HG02852 (cell line): ENCODE measurements around the gene TRAF3IP1.

Experiments used
- ATAC-seq: cut with Tn5 transposase; IDR thresholded peaks from one replicate; pipeline ENCODE4 v1.9.1; 2021; ENCODE audit warnings: mild to moderate bottlenecking, moderate library complexity; ENCODE audit not compliant: unreplicated experiment

TRAF3IP1 gene

DNA sequence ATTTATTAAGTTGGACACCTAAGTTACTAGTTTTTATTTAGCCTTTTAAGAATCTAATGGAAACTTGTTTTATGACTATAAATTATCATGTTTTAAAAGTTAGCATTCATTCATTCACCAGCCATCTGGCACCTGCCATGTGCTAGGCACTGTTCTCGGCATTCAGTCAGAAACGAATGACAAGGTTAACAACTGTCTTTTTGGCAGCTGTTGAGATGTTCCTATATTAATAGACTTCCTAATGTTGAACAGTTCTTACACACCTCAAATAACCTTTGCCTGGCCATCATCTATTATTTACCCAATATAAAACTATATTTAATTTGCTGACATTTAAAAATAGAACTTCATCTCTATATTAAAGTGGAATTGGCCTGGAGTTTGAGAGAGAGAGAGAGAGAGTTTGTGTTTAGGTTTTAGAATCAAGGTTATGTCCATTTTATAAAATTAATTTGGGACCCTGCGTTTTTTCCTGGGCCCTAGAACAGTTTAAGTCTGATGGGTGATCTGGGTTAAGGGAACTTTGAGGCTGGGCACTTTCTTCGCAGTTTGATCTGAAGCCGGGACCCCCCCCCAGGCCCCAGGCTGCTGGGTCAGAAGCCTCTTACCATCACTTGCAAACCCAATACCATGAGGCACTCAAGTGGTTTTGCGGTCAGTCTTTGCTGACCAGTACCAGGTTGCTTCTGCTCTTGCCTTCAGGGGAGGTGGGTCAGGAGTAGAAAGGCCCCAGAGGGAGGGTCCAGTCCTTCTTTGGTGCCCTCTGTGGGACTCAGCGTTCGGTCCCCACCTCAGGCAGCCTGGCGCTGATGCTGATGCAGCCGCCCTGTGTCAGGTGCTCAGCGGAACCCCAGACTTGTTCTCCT is 58.1 kb downstream of the TRAF3IP1 start:
- no peak for ATAC-seq

DNA sequence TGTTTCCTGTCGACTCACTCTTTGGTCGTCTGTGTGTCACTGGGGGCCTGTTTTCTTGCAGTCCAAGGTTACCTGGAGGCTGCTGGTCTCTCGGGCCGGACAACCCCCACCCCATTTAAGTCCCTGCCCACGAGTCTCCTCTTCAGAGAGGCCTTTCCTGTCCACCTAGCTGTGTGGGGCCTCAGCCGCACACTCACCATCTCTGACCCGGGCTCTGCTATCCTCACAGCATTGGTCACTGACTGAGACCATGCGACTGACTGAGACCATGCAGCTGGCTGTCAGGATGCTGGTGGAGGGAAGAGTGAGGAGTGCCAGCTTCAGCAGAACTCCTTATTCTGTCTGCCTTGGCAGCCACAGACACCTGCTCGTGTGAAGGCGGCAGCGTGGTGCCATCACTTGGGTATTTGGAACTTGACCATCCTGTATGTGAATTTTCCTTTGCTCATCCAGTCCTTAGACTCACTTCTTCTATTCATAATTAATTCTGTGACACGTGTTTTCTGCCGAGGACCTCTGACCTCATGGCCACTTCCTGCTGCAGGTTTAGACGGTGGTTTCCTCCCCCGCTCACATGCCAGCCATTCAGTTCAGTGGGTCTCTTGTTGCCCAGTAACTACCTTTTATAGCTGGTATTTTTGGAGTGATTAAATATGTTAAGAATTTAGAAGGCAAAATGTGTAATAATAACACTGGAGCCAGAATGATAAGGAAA is 58.9 kb downstream of the TRAF3IP1 start:
- no peak for ATAC-seq

DNA sequence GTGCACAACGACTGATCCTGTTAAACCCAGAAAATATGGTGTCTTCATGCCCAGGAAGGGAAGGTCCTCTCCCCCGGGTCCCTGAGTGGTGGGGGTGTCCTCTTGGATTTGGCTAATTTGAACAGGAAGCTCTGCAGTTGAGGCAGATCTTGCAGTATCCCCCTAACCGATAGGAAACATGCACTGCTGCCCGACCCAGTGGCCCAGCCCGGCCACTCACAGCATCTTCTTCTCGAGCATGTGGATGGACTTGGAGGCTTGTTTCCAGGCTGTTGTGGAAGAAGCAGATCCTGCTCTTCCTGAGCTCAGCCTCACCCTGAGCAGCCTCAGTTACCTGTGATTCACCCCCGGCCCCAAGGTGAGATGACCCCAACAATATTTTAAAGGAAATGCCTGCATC is 60.0 kb downstream of the TRAF3IP1 start:
- no peak for ATAC-seq

DNA sequence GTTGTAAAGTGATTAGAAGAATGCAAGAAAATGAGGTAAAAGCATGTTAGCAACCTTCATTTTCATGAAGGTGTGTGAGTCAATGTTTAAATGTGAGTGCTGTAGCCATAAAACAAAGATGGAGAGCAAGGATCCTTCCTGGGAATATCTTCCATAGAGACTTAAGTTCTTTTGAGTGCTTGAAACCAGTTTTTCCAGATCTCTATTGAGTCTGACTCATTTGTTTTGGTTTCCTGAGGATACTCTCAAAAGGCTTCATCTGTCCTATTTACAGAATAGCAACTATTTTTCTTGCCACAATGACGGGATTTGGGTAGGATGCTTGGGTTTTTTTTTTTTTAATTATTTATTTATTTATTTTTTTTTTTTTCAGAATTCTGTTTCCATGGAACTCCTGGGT is 60.5 kb downstream of the TRAF3IP1 start:
- ATAC-seq: no peak

DNA sequence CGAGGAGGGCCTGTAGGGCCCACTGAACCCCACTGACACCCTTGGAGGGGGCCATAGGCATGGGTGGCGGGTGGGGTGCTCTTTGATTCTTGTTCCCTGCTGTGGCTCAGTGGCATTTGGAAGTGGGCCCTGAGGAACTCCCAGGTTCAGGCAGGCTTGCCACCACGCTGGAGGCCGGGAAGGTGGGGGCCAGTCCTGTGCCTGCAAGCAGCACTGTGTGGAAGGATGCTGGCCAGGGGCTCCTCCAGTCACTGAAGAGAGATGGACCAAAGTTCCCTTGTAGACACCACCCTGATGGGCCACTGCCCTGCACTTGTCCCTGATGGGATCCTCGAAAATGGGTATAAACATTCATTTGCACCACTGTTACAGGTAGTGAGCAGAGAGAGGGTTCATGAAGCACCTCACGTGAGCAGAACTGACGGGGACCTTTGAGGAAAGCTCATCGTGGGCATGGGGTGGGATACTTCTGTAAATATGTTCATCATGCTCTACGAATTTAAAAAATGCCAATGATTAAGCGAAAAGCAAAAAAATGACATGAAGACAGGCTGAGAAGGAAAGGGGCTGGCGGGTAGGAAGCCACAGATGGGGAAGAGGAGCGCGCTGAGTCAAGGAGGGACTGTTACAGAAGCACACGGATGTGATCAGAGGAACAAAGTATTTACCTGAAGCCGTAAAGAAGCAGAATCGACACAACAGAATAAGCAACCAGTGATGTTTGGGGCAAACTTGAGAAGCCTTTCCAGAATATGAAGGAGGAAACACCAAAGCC is 61.2 kb downstream of the TRAF3IP1 start:
- ATAC-seq: no peak

DNA sequence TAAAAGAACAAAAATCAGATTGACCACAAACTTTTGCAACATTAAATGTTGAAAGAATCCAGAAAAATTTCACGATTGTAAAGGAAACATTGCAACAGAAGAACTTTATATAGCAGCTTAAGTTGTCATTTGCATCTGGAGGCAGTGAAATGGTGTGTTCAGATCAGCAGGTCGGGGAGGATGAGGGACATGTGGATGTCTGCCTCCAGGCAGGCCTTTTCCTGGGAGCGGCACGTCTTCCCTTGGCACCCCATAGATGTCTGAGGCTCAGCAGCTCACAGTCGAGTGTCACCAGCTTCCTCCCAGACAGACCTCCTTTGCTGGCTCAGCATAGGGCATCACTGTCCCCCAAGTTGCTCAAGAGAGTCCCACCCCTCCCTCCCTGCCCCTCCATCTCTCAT is 62.1 kb downstream of the TRAF3IP1 start:
- no peak for ATAC-seq

DNA sequence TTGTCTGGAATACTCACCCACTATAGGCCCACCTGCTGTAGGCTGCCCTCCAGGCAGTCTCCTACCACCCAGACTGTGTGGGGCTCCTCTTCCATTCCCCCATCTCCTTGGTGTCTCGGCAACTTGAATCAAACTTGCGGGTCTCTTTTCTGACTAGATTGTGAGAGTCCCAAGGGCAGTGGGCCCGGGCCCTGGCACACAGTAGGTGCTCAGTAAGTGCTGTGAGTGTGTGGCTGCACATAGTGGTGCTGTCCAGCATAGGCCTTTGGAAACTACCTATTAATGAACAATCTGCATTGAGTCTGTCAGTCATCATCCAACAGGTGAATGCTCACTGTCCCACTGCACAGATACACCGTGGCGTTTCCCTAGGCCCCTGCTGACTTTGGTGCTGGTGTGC is 62.8 kb downstream of the TRAF3IP1 start:
- ATAC-seq: no peak

- no peak for ATAC-seq
Measured at GRCh38 chr2:238383743-238384380, 63.5 kb downstream of the TRAF3IP1 start.

GRCh38 chr2:238387332-238387731 is 67.0 kb downstream of the TRAF3IP1 start:
- ATAC-seq: no peak

DNA sequence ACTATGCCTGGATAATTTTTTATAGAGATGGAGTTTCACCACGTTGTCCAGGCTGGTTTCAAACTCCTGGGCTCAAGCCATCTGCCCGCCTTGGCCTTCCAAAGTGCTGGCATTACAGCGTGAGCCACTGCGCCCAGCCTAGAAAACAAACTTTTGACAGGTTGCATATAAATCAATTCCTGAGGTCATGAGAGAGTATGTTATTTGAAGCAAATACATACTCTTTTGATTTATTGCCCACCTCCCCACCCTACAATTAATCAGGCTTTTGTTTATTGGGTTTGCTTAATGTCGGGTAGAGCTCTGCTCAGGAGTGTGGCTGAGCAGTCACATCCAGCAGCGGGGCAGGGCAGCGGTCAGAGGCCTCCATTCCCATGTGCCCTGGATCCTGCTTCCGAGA is 68.5 kb downstream of the TRAF3IP1 start:
- no peak for ATAC-seq

GRCh38 chr2:238389988-238390589 is 69.8 kb downstream of the TRAF3IP1 start:
- no peak for ATAC-seq

- ATAC-seq: no peak
Measured at GRCh38 chr2:238391042-238391689, 70.8 kb downstream of the TRAF3IP1 start.

- no peak for ATAC-seq
Measured at GRCh38 chr2:238396663-238397062, 76.3 kb downstream of the TRAF3IP1 start.

GRCh38 chr2:238397356-238397755 is 77.0 kb downstream of the TRAF3IP1 start:
- ATAC-seq: no peak

DNA sequence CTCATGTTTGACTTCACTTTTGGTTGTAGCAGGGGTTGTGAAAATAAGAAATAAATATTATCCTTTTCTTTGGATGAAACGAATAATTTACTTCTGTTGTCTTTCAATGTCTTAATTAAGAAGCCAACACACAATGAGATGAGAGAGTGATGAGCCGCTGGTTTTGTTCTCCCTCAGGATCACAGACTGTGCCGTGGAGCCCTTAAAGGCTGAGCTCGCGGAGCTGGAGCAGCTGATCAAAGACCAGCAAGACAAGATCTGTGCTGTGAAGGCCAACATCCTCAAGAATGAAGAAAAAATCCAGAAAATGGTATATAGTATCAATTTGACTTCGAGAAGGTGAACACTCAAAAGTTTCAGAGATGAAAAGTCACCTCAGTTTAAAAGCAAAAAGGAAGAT is 78.3 kb downstream of the TRAF3IP1 start:
- no peak for ATAC-seq

DNA sequence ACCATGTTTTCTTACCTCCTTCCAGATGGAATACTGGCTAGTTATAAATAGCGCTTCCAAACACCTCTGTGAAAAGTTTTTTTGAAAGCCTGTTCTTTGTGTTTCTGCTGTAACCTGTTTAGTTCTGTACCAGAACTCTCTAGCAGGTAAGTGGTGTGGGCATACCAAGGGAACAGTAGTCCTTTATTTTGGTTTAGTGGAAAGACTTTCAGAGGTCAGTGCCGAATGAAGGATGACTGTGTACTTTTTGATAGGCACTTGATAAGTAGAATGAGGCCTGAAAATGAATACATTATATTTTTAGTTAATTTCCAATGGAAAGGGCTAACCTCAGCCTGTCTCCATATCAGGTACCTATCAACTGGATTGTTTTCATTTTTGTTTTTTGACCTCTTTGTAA is 78.8 kb downstream of the TRAF3IP1 start:
- no peak for ATAC-seq

DNA sequence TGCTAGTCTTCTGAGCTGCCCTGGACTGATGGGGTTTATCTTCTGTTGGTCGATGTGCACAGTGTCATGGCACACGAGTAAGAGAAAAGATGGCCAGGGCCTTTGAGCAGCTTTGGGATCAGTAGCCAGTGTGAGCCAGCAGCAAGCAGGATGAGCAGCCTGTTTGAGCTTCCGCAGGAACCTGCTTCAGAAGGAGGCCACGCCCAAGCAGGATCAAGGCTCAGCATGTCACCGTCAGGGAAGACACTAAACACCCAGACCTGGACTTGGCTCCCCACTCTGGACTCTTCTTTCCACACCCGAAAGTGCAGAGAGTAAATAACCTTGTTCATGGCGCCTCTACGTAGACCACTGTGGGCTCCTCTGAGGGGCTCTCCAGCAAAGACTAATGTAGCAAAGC is 81.2 kb downstream of the TRAF3IP1 start:
- no peak for ATAC-seq

DNA sequence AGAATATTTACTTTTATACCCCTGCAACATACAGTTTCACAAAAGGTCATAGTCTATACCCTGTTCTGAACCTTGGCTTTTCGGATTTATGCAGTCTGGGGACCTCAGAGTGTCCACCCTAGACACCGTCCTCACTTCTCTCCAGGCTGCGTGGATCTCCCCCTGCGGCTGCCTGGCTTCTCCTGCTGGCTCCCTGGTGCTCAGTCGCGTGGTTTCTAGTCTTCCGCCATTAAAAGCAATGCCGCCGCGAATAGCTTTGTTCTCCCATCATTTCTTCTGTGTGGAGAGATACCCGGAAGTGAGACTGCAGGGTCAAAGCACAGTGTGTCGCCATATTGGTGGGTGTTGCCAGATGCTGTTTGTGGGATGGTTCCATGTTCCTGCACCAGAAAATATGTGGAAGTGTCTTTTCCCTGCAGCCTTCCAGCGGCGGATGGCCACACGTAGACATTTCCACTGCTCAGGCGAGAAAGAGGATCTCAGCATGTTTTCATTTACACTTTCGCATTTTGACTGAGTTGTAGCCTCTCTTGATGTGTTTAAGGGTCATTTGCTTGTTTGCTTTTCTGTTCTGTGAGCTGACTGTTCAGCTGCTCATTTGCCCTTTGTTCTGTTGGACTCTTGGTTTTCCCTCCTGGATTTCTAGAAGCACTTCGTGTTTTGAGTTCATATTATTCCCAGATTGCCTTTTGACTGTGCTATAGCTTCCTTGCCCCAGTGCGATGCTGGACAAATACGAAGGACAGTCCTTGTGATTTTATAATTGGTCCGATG is 83.5 kb downstream of the TRAF3IP1 start:
- ATAC-seq: no peak

- ATAC-seq: no peak
Measured at GRCh38 chr2:238404406-238405216, 84.3 kb downstream of the TRAF3IP1 start.
